Astrocyte of the spinal cord (primary cell): ENCODE data around the gene LHX2.

Experiments
- DNase-seq: peaks from one replicate; pipeline ENCODE4 v3.0.0; 2011; ENCODE audit warnings: low read depth, low spot score
- H3K4me3 ChIP-seq: 2 replicates; pipeline ENCODE4 v1.5.1; 2011; ENCODE audit warnings: low read depth, mild to moderate bottlenecking, low read length, moderate library complexity
- in situ Hi-C: cut with HindIII; loops from 2 replicates; pipeline ENCODE4 v1.10.0; 2017; ENCODE audit warnings: low sequenced_read_pairs
- TF ChIP-seq, protein P1 (sequence below): IDR thresholded peaks from 2 replicates; pipeline ENCODE4 v1.5.1; 2012; ENCODE audit warnings: low read depth, mild to moderate bottlenecking, low read length, inconsistent platforms

The LHX2 gene

DNA sequence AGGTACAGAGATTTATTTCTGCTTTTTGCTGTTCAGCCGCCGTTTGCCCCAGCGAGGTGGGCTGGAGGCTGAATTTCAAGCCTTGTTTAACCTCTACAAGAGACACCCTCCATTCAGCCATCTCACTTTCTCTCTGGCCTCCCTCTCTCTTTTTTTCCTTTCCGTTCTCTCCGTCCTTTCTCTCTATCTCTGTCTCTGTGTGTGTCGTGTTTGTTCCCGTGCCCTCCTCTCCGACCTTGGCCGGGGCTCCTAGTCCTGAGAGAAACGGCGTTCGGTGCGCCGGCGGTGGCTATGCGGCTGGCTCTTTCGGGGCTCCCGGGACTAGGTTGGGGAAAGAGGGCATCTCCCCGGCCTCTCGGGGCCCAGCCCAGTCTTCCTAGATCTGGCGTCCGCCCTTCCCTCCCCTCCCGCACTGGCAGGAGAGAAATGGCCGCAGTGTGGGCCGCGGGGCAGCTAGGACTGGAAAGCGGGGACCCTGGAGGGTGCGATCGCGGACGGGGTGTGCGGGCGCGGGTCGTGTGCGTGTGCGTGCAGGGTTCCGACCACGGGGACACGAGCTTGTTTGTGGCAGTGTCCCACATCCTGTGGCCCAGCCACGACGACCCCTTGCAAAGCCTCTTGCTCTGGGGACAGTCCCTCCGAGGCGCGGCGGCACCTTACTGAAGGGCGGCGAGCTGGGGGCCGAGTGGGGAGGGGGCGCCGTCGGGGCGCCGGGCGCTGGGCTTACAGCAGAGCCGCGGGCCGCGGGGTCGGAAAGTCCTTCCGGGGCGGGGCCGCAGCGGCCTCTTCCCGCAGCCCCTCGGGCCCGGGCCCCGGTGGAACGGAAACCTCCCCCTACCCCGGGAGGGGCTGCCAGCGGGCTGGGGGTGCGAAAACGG is 5.7 kb downstream of the LHX2 start:
- TF ChIP-seq, protein P1, sequence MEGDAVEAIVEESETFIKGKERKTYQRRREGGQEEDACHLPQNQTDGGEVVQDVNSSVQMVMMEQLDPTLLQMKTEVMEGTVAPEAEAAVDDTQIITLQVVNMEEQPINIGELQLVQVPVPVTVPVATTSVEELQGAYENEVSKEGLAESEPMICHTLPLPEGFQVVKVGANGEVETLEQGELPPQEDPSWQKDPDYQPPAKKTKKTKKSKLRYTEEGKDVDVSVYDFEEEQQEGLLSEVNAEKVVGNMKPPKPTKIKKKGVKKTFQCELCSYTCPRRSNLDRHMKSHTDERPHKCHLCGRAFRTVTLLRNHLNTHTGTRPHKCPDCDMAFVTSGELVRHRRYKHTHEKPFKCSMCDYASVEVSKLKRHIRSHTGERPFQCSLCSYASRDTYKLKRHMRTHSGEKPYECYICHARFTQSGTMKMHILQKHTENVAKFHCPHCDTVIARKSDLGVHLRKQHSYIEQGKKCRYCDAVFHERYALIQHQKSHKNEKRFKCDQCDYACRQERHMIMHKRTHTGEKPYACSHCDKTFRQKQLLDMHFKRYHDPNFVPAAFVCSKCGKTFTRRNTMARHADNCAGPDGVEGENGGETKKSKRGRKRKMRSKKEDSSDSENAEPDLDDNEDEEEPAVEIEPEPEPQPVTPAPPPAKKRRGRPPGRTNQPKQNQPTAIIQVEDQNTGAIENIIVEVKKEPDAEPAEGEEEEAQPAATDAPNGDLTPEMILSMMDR, result no peak
- no peak for DNase-seq
- H3K4me3 ChIP-seq, result no peak overlapping the region
- in situ Hi-C loops, result no loop called here

DNA sequence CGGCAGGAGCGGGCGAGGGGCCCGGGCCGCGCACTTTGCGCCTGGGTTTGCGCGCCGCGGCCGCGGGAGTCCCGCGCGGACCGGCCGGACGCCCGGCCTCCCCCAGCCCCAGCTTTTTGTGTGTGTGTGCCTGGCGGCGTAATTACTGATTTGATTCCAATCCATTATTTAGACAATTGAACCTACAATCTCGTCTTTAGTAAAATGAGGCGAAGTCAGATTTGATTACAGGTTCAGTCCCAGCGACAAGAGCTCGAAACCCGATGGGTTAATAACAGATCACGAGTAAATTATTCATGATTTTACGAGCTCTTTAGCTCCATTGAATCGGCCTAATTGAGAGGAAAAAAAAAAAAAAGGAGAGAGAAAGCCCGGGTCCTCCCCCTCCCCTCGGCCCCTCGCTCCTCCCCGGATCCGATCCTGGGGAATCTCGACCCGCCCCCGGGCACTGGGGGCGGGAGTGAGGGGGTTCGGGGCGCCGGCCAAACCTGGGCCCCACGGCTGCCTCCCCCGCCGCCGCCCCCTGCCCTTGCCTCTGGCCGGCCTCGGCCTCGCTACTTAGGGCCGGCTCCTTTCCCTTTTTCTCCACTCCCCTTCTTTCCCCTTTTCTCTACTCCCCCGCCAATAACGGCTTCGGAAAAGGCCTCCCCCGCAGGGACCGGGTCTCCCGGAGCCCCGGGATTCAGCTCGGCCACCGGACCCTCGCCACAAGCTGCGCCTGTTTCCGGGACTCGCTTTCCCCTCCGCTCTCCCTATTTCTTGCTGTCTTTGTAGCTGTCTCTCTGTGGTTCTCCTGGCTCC is 6.6 kb downstream of the LHX2 start:
- TF ChIP-seq, protein P1, result no peak
- no peak for DNase-seq
- no peak overlapping the region for H3K4me3 ChIP-seq
- in situ Hi-C loops, result no loop called here

DNA sequence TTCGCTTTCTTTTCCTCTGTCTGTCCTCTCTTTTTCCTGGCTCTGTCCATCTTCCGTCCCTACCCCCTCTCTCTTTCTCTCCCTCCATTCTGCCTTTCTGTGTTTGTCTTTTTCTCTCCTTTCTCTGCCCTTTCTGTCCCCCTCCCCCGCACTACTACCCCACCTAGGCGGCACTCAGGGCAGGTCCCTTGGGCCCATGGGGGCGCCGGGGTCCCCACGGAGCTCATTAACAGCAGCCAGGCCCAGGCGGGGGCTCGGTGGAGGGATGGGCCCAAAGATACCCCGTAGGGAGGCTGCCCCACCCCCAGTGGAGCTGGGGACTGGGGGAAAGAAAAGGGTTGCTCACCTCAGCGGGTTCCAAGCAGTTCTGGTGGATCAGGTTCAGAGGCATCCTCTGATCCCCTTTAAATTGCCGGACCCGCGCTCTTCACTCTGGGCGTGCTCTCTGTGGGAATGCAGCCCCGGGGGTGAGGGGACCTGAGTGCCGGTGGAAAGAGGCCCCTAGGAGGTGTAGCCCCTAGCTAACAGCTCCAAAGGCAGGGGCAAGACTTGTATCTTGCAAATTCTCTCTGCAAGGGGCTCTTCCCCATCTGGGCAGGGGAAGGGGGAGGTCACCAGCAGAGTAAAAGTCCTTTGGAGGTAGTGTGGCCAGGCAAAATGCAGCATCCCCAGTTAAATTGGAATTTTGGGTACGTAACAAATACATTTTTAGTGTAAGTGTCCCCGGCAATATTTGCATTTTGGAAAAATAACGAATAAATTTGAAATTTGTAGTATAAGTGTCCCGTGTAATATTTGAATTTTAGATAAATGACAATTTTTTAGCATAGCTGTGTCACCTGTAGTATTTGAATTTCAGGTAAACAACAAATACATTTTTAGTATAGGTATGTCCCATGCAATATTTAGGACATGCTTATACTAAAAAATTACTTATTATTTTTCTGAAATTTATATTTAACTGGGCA is 7.4 kb downstream of the LHX2 start:
- DNase-seq, result no peak
- in situ Hi-C loops, result no loop called here
- TF ChIP-seq, protein P1, result no peak
- no peak overlapping the region for H3K4me3 ChIP-seq

DNA sequence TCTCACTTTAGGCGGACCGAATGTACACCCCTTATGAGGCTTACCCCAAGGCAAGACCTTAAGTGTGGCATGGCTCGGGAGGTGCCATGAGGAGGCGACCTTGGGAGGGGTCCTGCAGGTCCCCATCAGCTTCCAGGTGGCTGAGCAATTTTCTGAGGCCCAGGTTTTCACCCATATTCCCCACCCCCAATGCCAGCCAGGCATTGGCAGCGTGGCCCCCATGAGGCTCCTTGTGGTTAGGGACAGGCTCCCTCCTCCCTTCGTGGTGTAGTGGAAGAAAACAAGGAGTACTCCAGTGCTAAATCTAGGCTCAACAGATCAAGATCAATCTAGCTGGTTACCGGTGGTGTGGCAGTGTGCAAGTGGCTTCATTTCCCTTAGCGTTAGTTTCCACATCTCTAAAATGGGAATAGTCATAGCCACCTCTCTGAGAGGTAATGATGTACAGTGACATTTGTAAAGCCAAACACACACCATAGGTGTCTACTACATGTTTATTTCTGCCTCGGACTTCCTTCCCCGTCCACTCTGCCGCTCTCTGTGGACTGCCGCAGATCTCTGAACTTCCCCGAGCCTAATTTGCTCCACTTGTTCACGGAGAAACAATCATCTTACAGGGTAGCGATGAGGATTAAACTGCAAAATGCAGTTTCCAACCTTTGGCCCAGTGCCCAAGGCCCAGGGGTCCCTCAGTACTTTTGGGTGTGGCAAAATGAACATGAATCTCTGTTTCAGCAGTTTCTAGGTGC is 8.4 kb downstream of the LHX2 start:
- DNase-seq, result no peak
- in situ Hi-C loops, result no loop called here
- TF ChIP-seq, protein P1, result no peak
- H3K4me3 ChIP-seq, result no peak overlapping the region

DNA sequence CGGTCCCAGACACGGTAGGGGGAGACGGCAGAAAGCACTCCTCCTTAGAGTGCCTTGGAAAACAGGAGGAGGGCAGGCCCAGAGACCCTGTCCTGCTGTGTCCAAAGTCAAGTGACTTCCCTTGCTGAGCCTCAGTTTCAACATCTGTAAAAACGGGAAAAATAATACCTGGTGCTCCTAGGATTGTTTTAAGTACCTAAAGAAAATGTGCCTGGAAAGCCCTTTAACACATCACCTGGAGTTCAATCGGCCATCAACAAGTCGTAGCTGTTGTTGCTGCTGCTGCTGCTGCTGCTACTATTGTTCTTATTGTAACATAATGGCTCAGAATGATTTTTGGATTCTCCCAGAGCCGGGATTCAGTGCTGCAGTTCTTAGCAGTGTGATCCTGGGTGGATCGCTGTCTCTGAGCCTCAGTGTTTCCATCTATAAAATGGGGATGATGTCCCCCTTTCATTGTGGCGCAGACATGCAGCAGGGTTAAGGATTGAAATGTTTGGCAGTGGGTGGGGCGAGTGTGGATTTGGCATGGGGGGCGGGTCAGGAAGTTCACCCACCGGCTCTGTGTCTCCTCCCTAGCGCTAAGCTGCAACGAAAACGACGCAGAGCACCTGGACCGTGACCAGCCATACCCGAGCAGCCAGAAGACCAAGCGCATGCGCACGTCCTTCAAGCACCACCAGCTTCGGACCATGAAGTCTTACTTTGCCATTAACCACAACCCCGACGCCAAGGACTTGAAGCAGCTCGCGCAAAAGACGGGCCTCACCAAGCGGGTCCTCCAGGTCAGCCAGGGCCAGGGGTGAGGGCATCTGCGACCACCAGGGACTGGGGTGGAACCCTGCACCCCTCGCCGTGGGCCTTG is 9.2 kb downstream of the LHX2 start:
- no peak overlapping the region for H3K4me3 ChIP-seq
- in situ Hi-C loops, result no loop called here
- DNase-seq, result no peak
- TF ChIP-seq, protein P1, result no peak
